ENCODE results near the gene ATL2. TPM values are rescaled to one million over a fixed set of nuclear protein-coding genes. Genes with fewer than 3 reads are reported as not detected.
"Not testable (repeated sequence)": the region's sequence is repeated elsewhere in the genome, so short reads cannot be mapped to it uniquely, and the experiment has no call there.

ATL2 gene
- total RNA-seq, 1 experiment from 2014 or later: 68.3 TPM

- DNase-seq (ENCODE audit: low spot score): peak; percentile 85
Observed at GRCh38 chr2:38274286-38275276, 102.5 kb downstream of the ATL2 start.

DNA sequence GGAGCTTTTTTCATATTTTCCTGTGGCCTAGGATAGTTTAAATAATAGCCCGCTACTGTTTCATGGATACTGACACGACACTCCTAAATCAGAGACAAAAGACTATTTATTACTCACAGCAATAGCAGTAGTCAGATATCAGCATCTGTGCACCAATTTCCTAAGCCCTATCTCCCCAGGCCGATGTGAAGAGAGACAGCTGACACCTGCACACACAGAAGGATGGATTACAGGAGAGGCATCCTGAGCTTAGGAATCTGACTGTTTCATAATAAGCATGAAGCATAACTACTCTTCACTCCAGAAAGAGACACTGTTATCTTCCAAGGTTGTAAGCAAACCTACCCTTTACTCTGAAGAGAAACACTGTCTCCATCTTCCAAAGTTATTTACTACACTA, 105.4 kb downstream of the ATL2 start:
- DNase-seq (ENCODE audit: low spot score): no peak

DNA sequence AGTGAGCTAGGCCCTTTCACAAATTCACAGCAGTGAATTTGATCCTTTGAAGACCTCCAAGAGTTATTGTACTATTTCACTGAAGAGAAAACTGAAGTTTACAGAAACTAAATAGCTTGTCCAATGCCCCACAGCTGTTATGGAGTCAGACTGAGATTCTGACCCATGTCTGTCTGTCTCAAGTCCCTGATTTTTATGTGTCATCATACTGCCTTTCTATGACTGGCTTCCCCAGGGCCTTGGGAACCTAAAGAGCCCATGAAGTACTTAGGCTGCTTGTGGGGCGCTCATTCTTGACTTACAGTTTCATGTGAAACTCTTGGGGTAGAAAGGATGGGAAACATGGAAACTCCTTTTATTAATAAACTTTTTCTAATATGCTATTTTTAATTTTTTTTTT, 107.7 kb downstream of the ATL2 start:
- DNase-seq (ENCODE audit: low spot score): no peak

- DNase-seq (ENCODE audit: low spot score): peak; percentile 53
Observed at GRCh38 chr2:38268691-38269327, 108.3 kb downstream of the ATL2 start.

- DNase-seq (ENCODE audit: low spot score): no peak
Observed at GRCh38 chr2:38268001-38268400, 109.1 kb downstream of the ATL2 start.

DNA sequence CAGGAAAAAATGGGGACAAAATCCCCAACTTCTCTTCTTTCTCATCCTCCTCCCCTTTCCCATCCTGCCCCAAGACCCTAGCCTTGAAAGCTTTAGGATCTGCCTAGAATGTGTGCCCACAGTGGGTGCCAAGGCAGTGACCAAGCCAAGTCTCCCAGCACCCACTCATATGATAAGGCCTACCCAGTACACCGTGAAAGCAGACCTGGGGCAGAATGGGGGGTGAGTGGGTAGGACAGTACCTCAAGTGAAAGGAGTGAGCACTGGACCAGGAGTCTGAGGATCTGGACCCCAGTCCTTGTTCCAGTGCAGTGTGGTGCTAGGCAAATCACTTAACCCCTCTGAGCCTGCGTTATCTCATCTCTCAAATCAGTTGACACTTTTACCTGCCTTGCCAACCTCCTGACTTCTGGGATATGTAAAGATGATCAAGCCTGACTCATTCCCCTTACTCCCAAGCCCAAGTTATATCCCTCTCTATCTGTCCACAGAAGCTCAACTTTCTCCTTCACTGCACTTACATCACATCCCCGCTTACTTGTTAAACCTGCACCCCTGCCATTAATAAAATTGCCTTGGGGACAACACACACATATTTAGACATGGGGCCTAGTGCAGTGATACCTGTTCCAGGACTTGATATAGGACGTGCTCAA, 109.7 kb downstream of the ATL2 start:
- DNase-seq (ENCODE audit: low spot score): no peak

- DNase-seq (ENCODE audit: low spot score): no peak
Observed at GRCh38 chr2:38266382-38267061, 110.6 kb downstream of the ATL2 start.

DNA sequence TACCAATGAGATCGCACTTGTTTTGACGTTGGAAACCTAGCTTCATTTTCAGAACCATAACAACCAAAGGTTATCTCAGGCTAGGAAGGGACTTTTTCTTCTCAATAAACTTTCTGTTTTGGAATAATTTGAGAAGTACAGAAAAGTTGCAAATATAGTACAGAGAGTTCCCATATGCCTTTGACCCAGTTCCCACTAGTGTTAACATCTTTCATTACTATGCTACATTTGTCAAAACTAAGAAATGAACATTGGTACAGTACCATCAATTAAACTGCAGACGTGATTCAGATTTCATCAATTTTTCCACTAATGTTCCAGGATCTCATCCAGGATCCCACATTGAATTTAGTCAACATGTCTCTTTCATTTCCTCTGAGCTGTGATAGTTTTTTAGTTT, 111.6 kb downstream of the ATL2 start:
- DNase-seq (ENCODE audit: low spot score): no peak

- DNase-seq (ENCODE audit: low spot score): peak; percentile 26
Observed at GRCh38 chr2:38264396-38265221, 112.5 kb downstream of the ATL2 start.

GRCh38 chr2:38263293-38263692, 113.8 kb downstream of the ATL2 start:
- no peak for DNase-seq (ENCODE audit: low spot score)

GRCh38 chr2:38262069-38262871, 114.8 kb downstream of the ATL2 start:
- DNase-seq (ENCODE audit: low spot score): no peak

DNA sequence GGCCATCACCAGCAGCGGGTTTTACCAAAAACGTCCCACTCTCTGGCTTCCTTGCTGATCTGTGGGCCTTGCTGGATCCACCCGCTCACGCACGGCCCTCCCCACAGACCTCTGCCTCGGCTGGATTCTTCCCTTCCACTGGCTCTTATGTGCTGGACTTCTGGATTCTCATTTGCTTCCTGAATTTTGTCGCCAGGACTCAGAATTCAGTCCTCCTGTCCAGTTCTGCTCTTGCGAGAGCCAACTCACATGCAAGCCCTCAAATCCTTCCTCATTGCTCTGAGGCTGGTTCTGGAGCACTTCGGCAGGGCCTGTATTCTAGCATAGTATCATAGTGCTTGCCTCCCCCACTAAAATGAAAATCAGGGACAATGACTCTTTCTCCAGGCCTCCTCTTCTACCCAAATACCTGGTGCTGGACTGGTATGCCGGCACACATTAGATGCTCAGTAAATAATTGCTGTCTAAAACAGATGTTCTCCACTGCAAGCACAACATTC, 115.5 kb downstream of the ATL2 start:
- no peak for DNase-seq (ENCODE audit: low spot score)

DNA sequence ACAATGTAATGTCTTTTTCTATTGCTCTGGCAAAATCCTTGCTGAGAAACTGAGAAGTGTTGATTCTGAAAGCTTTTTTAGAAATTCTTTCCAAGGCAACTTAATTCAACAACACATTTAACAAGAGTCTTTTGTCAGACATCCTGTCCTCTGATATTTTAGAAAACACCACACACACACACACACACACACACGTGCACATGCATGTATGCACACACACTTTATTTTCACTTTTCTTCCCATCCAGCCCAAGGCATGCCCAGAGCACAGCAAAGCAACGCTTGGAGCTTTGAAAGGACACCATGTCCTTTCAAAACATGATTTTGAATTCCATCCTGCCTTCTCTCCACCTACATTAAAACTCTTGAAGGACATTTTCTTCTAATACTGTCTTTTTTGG, 116.1 kb downstream of the ATL2 start:
- DNase-seq (ENCODE audit: low spot score): no peak

GRCh38 chr2:38260469-38260868, 116.6 kb downstream of the ATL2 start:
- DNase-seq (ENCODE audit: low spot score): no peak

GRCh38 chr2:38259311-38259710, 117.8 kb downstream of the ATL2 start:
- no peak for DNase-seq (ENCODE audit: low spot score)

DNA sequence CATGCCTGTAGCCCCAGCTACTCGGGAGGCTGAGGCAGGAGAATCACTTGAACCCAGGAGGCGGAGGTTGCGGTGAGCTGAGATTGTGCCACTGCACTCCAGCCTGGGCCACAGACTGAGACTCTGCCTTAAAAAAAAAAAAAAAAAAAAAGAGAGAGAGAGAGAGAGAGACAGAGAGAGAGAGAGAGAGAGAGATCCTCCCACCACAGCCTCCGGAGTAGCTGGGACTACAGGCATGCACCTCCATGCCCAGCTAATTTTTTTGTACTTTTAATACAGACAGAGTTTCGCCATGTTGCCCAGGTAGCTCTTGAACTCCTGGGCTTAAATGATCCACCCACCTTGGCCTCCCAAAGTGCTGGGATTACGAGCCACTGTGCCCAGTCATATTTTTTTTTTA, 119.4 kb downstream of the ATL2 start:
- DNase-seq (ENCODE audit: low spot score): not testable (repeated sequence)

GRCh38 chr2:38256610-38257009, 120.5 kb downstream of the ATL2 start:
- DNase-seq (ENCODE audit: low spot score): no peak

- DNase-seq (ENCODE audit: low spot score): no peak
Observed at GRCh38 chr2:38255211-38255610, 121.9 kb downstream of the ATL2 start.

DNA sequence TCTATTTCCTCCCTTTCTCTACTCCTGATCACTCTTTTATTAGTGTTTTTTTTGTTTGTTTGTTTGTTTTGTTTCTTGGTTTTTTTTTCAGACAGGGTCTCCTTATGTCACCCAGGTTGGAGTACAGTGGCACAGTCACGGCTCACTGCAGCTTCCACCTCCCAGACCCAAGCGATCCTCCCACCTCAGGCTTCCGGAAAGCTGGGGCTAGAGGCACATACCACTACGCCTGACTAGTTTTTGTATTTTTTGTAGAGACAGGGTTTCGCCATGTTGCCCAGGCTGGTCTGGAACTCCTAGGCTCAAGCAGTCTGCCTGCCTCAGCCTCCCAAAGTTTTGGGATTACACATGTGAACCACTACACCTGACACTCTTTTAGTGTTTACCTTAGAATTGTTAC, 122.3 kb downstream of the ATL2 start:
- DNase-seq (ENCODE audit: low spot score): no peak

- DNase-seq (ENCODE audit: low spot score): no peak
Observed at GRCh38 chr2:38251940-38252339, 125.1 kb downstream of the ATL2 start.

All from H4 (cell line).